Lower leg skin (tissue), 4 donors: Measurements from ENCODE around the gene ADARB1. TPM values are rescaled to one million over a fixed set of nuclear protein-coding genes. Genes with fewer than 3 reads are reported as not detected.

ENCODE experiments used
- DNase-seq, 2 donors: peaks; one replicate each; pipeline ENCODE4 v3.0.0-alpha.2; 2019; ENCODE audit warnings: low spot score in 2 of 2
- H3K4me3 ChIP-seq: fragments of 200-600 bp; sonication (generic); 2 replicates; pipeline ENCODE4 v1.5.1; 2017; ENCODE audit warnings: mild to moderate bottlenecking, low read depth; ENCODE audit not compliant: poor library complexity, severe bottlenecking
- POLR2A ChIP-seq, 2 donors: fragments of 450-650 bp; IDR thresholded peaks; one replicate each; pipeline ENCODE4 v1.6.1; 2016 to 2017; ENCODE audit warnings: antibody characterized with exemption in 2 of 2, mild to moderate bottlenecking in 1 of 2, moderate library complexity in 1 of 2
- WGBS, 2 donors: methylation state at CpG; one replicate each; pipeline ENCODE4 v1.1.5; 2018; 5-methylcytosine and 5-hydroxymethylcytosine counted together
- intact Hi-C: fragments of 100-400 bp; cut with DNase I; formaldehyde crosslinking; loops from one replicate; pipeline ENCODE4 v1.15.0; 2023; ENCODE audit warnings: low total_unique reads
- total RNA-seq, 4 donors: library from RNA; depleted of rRNA; stranded (reverse); fragments of >200 nt; gene quantifications; one replicate each; pipeline ENCODE4 v1.1.0, GENCODE V29; 2016
- TF ChIP-seq, protein P1 (sequence below), 3 donors: fragments of 450-650 bp; IDR thresholded peaks; one replicate each; pipeline ENCODE4 v1.5.1; 2016; ENCODE audit warnings: antibody characterized with exemption in 3 of 3, mild to moderate bottlenecking in 3 of 3, moderate library complexity in 2 of 3

Gene ADARB1
- total RNA-seq, 4 donors from 2014 or later = 14.6 to 21.9 (median 16.6) TPM

DNA sequence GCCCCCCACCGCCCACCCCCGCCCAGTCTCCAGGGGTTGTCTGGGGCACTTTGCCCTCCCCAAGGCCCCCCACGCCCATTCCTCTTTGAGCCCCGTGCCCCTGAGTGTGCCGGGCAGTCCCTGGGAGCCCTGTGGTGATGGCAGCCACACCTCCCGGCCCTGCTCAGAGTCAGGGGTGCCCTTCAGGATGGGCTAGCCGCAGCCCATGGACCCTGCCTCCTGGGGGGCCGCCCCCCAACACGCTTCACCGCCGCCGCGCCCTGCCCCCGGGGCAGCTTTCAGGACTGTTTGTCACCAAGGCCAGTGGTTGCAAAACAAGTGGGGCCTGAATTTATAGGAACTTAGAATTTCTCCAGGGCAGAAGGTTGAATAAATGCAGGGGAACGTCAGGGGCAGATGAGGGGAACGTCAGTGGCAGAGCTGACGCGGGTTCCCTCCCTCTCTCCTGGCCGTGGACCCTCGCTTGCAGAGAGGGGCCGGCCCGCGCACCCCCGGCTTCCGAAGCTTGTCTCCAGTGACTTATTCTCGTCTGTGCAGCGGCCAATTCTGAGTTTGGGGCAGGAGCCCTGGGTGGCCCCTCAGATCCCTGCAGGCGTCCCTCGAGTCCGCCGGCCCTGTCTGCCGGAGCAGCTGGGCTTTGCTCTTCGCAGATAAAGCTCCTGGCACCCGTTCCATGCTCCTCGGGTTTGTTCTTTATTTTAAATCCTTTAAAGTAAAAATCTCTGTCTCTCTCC lies 41.2 kb upstream of the ADARB1 start:
- no peak for DNase-seq
- 64 to 79% methylated on average over 24 to 34 of the region's 35 CpGs for WGBS, 2 donors
- H3K4me3 ChIP-seq = no peak overlapping the region
- intact Hi-C loops = no loop called here
- no peak for TF ChIP-seq POLR2A (IDR thresholded peaks at IDR 0.05)
- TF ChIP-seq, protein P1, sequence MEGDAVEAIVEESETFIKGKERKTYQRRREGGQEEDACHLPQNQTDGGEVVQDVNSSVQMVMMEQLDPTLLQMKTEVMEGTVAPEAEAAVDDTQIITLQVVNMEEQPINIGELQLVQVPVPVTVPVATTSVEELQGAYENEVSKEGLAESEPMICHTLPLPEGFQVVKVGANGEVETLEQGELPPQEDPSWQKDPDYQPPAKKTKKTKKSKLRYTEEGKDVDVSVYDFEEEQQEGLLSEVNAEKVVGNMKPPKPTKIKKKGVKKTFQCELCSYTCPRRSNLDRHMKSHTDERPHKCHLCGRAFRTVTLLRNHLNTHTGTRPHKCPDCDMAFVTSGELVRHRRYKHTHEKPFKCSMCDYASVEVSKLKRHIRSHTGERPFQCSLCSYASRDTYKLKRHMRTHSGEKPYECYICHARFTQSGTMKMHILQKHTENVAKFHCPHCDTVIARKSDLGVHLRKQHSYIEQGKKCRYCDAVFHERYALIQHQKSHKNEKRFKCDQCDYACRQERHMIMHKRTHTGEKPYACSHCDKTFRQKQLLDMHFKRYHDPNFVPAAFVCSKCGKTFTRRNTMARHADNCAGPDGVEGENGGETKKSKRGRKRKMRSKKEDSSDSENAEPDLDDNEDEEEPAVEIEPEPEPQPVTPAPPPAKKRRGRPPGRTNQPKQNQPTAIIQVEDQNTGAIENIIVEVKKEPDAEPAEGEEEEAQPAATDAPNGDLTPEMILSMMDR (IDR thresholded peaks at IDR 0.05) = no peak

DNA sequence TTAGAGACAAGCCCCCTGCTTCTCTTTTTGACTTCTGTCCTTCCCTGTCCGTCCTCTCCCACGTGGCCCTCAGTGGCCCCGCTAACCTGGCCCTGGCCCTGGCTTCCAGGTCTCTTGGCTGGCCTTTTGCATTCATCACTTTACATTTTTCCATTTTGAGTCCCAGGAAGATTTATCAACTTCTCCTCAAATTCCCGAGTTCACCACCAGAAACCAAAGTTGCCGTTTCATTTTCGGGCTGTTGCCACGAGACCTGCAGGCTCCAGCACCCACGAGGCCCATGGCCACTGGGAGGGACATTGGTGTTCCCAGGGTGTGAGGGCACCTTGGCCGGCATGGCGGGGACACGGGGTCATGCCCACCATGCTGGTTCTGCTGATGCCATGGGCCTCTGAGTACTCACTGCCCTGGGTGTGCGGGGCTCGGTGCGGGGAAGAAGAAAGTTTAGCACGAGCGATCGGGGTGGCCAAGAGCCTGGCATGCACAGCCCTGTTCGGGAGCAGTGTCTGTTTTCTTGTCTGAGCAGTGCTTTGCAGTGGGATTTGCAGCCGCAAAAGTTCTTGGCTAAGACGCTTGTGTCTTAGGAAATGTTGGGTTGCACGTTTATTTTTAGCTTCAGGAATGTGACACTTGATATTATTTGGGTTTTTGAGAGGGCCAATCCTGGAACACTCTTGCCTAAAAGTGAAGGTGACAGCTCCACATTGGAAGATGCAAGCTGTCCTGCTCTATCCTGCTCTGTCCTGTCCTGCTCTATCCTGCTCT lies 40.4 kb upstream of the ADARB1 start:
- DNase-seq = no peak
- TF ChIP-seq POLR2A (IDR thresholded peaks at IDR 0.05) = no peak
- TF ChIP-seq, protein P1 (IDR thresholded peaks at IDR 0.05) = no peak
- H3K4me3 ChIP-seq = no peak overlapping the region
- 52 to 55% methylated on average over 21 of the region's 21 CpGs for WGBS, 2 donors
- intact Hi-C loops = no loop called here

DNA sequence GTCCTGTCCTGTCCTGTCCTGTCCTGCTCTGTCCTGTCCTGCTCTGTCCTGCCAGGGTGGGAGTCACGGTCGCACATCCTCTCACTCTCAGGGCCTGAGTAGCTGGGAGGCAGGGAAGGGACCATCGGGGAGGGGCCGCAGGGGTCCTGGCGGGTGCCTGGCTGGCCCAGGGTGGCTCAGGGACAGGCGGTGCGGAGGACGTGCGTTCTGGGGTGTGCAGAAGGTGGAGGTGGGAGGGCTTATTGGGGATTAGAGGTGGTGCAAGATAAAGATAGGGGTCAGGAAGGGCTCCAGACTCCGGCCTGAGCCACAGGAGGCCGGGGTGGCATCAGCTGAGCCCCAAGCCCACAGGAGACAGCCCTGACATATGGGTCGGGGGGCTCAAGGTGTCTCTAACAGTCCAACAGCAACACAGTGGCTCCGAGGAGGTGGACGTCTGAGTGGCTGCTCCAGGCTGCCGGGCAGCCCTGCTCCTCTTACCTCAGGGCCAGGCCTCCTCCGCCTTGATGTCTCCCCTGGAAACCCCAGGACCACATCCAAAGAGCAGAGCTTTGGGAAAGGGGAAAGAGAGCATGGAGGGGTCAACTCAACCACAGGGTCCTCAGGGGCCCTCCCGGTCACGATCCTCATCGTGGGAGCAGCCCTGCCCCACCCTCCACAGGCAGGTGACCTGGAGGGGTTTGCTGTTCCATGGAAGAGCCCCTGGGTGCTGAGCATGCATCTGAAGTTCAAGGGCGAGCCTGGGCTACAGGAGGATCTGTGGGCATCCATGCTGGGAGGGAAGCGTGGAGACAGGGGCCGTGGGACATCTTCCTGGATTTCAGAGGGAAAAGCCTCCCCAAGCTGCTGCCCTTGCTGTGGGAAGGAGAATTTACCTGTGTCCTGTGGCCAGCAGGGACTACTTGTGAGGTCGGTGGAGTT lies 39.6 kb upstream of the ADARB1 start:
- WGBS, 2 donors = 87% methylated on average over 23 of the region's 23 CpGs
- no peak for DNase-seq
- H3K4me3 ChIP-seq = no peak overlapping the region
- TF ChIP-seq, protein P1 (IDR thresholded peaks at IDR 0.05) = no peak
- no peak for TF ChIP-seq POLR2A (IDR thresholded peaks at IDR 0.05)
- intact Hi-C loops = no loop called here

DNA sequence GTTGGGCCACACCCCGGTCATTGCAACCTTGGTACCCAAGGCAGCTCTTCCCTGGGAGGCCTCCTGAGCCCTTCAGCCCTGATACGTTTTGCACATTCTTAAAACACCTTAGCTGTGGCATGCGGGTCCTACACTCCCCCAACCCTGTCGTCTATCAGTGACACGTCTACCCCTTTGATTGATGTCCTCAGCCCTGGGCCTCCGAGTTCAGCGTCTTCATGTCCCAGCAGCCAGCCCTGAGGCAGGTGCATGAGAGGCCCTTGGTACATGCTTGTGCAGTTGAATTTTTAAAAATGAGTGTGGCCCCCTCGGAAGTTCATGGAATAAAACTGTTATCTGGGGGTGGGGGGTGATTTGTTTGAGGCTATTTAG lies 38.9 kb upstream of the ADARB1 start:
- whole genome bisulfite sequencing, 2 donors = 94 to 95% methylated on average over 8 of the region's 8 CpGs

DNA sequence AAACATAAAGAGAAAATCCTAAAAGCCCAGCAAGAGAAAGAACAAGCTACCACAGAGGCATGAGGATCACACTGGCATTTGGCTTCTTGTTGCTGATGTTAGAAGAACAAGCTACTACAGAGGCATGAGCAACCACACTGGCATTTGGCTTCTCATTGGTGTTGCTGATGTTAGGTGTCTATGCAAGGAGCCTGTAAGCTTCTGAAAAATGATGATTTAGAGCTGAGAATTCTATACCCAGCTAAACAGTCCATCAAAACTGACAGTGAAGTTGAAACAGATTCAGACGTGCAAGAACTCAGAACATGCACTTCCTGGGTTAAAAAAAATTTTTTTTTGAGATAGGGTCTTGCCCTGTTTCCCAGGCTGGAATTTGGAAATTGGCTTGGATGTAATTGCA lies 37.8 kb upstream of the ADARB1 start:
- DNase-seq = no peak
- H3K4me3 ChIP-seq = no peak overlapping the region
- WGBS, 2 donors = 48 to 55% methylated on average over 1 of the region's 1 CpG
- TF ChIP-seq, protein P1 (IDR thresholded peaks at IDR 0.05) = no peak
- TF ChIP-seq POLR2A (IDR thresholded peaks at IDR 0.05) = no peak
- intact Hi-C loops = no loop called here

More for the DNA sequence above, 38.9 kb upstream of the ADARB1 start:
- TF ChIP-seq POLR2A (IDR thresholded peaks at IDR 0.05) = no peak
- TF ChIP-seq, protein P1 (IDR thresholded peaks at IDR 0.05) = no peak
- no peak for DNase-seq
- intact Hi-C loops = no loop called here
- H3K4me3 ChIP-seq = no peak overlapping the region
